HG03342 (cell line): ENCODE measurements around the gene GLYATL3.

Experiments used
- ATAC-seq: cut with Tn5 transposase; IDR thresholded peaks from one replicate; pipeline ENCODE4 v1.9.1; 2021; ENCODE audit warnings: mild to moderate bottlenecking, moderate library complexity; ENCODE audit not compliant: unreplicated experiment

GLYATL3 gene

DNA sequence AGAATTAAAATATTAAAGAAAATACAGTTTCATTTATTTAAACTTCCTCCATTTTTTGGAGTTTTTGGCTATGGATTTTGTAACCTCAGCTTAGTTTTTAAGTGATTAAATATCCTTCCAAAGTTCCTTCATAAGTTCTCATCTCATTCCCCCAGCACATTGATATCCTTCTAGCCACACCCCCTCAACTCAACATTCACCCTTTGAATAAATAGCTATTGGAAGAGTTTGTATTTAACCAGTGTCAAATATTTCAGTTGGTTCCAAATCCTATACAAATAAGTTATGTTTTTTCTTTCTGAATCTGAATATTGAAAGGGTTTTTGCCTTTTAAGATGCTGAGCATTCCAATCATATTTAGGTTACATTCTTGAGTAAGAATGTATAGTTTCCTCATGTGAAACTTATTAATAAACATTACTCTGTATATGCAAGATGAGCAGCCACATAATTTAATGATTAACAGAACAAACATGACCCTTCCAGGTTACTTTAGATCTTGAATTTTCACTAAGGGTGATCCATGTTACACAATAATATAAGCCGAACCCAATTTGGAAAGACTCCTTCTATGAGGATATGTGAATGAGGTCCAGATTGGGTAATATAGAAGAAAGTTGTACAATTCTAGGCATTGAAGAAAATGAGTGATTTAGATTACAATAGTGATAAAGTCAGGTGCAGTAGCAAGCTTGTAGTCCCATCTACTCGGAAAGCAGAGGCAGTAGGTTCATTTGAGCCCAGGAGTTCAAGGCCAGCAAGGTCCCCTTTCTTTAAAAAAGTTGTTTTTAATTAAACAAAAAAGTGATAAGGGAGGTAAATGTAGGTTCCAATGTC, 13.6 kb downstream of the GLYATL3 start:
- ATAC-seq, result no peak

DNA sequence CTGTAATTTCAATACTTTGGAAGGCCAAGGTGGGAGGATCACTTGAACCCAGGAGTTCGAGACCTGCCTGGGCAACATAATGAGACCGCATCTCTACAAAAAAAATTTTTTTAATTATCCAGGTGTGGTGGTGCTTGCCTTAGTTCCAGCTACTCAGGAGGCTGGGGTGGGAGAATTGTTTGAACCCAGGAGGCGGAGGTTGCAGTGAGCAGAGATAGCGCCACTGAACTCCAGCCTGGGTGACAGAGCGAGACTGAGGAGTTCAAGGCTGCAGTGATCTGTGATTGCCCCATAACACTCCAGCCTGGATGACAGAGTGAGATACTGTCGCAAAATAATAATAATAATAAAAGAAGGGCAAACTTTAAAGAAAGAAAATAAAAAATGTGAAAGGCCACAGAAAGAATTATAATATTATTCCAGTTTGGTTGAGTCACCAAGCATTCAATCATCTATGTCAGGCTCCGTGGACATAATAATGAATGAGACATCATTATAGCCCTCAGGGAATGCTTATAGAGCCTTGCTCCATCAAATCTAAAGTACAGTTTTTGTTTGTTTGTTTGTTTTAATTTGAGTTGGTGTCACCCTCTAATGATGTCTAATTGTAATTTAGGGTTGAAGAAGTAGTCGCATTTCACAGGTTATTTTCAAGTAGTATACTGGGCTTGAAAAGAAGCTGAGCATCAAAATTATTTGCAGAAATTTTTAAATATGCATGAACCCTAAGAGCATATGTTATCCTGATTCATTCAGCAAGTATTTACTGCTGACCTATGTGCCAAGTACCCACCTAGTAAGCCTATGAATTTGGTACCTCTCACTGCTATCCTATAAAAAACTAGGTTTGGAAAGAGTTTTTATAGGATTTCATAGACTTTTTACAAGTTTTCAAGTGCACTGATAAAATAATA, 15.1 kb downstream of the GLYATL3 start:
- no peak for ATAC-seq

DNA sequence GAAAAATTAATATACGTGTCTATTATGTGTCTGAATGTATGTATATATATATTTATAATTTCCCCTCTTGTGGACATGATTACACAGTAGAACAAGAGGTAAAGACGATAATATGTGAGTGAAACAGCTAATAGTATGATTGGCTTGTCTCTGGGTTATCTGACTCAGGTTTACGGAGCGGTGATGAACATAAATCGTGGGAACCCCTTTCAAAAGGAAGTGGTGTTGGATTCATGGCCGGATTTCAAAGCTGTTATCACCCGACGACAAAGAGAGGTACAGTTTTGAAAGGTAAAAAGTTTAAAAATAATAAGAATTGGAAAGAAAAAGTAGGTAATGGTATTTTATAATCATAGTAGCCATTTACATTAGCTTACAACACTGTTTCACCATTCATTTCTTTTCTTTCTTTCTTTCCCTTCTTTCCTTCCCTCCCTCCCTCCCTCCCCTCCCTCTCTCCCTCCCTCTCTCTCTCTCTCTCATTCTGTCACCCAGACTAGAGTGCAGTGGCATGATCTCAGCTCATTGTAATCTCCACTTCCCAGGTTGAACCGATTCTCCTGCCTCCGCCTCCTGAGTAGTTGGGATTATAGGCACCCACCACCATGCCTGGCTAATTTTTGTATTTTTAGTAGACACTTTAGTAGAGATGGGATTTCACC, 15.9 kb downstream of the GLYATL3 start:
- ATAC-seq, result no peak

DNA sequence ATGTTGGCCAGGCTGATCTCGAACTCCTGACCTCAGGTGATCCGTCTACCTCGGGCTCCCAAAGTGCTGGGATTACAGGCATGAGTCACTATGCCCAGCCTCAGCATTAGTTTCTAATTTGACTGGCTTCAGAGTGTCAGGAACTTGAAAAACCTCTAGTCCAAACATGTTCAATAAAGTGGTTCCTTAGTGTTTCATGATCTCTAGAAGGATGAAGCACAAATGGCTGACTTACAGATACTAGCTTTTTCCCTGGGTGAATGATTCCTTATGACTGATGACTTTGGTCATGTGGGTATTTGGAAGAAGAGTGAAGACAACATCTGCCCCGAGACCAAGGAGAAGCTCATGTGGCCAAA, 16.4 kb downstream of the GLYATL3 start:
- no peak for ATAC-seq

DNA sequence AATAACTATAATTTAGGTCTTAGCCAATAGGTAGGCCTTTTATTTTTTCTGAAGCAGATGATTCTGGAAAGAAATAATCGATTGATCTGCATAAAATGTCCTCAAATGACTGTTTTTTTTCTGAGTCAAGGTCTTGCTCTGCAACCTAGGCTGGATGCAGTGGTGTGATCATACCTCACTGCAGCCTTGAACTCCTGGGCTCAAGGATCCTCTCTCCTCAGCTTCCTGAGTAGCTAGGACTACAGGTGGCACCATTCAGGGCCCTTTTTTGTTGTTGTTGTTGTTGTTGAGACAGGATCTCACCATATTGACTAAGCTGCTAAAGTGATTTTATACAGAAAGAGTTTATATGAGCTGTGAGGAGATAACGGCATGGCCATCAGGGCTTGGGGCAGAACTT, 18.2 kb downstream of the GLYATL3 start:
- ATAC-seq, result no peak

DNA sequence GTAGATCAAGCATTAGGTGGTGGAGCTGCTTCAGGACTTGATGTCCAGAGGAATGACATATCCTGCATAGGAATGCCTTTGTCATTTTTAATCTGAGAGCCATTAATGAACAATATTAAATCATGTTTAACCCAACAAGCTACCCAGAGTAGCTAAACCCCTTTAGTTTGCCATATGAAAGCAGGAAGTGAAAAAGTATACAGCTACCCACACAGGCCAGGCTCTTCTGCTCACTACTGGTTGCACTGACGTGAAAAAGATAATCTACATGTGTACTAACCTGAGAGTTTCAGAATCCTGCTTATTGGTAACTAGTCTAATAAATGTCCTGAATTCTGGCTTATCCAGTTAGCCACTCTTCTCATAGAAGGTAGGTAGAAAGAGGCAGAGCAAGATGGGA, 19.9 kb downstream of the GLYATL3 start:
- peak; percentile 66 for ATAC-seq

DNA sequence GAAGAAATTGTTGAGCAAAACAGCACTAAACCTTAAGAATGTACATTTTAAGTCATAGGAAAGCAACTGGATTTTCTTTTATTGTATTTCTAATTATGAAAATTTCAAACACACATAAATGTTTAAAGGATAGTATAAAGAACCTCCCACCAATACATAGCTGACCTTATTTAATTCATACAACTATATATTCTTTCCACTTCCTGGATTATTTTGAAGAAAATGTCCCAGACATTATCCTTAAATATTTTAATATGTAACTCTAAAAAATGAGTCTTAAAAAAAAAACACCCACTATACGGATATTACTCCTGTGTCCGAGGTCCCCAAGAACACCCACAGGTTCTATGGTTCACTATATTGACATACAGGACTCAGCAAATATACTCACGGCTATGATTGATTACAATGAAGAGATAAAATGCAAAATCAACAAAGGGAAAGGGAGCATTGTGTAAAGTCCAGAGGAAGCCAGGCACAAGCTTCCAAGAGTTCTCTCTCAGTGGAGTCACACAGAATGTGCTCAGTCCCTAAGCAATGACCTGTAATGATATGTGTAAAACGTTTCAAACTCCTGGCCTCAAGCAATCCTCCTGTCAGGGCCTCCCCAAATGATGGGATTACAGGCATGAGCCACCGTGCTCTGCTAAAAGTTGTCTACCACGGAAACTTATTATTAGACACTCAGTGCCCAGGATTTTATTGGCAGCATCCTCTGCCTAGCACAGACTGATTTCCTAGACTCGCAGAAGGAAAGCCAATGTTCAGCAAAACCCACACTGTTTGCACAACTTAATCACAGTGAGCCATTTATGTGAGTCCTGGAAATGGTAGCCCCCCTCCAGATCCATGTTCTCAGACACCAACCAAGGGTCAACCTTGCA, 23.2 kb downstream of the GLYATL3 start:
- ATAC-seq, result no peak

DNA sequence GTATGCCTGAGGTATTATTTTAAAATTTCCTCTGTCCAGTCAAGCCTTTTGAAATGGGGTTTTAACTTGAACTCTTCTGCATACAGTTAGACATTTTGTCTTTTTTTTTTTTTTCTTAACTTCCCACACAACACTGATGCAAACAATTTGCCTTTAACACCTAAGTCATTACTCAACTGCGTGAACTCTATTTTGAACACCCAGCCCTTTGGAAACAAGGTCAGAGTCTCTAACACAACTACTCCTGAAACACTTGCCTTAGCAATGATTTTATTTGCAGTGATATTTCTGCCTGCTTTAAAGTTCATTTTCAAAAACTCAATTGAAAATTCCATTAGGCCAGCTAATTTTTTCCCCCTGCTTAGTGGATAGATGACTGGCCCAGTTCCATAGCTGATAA, 24.2 kb downstream of the GLYATL3 start:
- no peak for ATAC-seq

DNA sequence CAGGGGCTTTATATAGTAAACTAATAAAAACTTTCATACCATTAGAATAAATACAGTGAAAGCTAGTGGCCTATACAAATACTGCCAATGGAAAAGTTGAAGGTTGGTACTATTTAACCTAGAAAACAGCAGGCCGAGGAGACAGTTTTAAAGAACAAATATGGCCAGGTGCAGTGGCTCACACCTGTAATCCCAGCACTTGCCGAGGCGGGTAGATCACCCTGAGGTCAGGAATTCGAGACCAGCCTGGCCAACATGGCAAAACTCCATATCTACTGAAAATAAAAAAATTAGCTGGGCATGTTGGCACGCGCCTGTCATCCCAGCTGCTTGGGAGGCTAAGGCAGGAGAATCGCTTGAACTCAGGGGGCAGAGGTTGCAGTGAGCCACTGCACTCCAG, 24.8 kb downstream of the GLYATL3 start:
- ATAC-seq, result no peak

DNA sequence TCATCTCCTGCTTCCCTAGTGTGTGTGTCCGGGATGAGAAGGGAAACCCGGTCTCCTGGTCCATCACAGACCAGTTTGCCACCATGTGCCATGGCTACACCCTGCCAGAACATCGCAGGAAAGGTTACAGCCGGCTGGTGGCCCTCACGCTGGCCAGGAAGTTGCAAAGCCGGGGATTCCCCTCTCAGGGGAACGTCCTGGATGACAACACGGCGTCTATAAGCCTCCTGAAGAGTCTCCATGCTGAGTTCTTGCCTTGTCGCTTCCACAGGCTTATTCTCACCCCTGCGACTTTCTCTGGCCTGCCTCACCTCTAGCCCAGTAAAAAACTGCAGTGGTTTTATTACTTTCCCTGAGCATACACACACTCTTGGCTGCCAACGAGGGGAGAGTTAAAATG, 26.9 kb downstream of the GLYATL3 start:
- no peak for ATAC-seq

DNA sequence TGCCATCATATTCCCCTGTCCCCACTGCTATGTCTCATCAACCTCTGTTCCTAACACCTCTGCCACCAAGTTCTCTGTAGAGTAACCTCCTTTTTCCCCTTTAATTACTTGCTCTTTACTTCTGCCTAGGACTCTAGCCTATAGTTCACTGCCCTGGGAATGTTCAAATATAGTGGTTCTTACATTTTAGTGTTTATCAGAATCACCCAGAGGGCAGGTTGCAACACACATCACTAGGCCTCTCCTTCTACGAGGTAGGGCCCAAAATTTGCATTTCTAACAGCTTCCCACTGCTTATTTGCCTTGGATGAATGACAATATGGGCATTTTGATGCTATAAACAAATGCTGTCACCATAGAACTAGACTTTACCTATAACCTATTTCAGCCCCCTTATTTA, 27.6 kb downstream of the GLYATL3 start:
- ATAC-seq, result no peak

DNA sequence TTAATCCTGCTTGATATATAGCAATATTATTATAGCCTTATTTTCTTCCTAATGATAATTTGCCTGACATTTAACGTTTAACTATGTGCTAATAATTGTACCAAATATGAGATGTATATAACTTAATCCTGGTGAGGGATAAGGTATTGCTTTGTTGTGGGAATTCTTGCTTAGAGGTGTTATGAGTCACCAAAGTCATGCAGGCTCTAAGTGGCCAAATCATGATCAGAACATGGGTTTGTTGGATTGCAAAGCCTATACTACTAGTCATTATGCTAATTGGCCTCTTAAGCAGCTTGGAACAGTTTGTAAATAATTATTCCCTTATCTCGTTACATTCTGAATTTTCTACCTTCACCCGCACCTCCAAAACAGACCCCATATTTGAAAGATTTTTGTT, 28.8 kb downstream of the GLYATL3 start:
- no peak for ATAC-seq

DNA sequence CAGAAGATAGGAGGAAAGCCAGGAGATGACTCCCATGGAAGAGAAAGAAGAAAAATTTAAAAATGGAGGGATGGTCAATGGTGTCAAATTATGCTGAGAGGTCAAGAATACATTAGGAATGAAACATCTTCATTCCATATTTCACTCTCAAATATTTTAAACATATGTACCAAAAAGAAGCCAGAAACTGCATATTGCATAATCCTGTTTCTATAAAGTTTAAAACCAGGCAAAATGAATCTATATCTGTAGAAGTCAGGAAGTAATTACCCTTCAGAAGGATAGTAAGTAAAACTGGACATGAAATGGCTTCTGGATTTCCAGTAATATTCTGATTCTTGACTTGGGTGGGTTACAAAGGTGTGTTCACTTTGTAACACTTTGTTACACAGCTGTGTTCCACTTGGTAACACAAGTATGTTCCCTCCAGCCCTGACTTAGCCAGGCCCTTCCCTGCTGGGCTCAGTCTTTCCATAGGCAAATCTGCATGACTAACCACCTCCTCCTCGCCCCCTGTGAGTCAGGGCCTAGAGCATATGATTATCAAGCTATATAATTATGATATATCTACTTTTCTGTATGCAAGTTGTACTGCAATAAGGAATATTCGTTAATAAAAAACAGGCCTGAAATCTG, 30.5 kb downstream of the GLYATL3 start:
- no peak for ATAC-seq

DNA sequence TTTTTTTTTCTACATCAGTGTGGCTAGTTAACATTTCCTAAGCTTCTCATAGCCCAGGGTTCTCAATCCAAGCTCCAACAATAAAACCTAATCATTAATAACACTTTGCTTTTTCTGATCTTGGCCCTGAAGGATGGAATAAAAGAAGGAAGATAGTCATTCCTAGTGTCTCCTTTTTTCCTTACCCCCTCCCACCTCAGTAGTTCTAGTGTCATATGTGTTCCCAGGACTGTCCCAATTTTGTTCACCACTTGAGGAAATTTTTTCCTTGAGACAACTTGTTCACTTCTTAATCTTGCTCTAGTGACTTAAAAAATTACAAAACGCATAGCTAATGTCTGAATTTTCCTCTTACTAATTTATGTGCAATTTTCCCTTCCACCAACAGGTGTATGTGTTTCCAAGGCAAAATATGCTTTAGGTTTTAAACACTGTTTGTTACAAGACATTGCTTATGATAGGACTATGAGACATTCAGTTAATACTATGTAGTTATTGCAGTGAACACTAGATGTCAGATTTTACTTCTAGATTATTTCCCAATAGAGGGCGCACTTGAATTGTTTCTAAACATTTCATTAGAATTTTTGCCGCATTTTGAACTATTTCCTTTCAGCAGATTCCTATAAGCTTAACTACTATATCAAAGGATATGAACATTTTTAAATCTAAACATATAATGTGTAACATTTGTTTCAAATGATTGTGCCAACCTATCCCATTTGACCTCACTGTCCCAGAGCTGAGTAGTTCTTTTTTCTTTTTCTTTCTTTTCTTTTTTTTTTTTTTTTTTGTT, 32.2 kb downstream of the GLYATL3 start:
- peak; percentile 93 for ATAC-seq

DNA sequence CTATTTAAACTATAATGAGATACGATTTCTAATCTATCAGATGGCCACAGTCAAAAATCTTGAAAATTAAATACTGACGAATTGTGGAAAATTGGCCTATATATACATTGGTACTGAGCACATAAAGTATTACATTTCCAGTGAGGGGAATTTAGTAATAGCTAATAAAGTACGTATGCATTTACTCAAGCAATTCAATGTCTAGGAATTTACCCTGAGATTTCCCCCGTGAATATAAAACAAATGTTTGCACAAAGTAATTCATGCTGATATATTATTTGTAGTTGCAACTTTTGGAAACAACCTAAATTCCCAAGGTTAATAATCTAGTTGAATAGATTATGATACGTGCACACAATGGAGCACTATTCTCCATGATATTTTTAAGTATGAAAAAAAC, 36.1 kb downstream of the GLYATL3 start:
- no peak for ATAC-seq

DNA sequence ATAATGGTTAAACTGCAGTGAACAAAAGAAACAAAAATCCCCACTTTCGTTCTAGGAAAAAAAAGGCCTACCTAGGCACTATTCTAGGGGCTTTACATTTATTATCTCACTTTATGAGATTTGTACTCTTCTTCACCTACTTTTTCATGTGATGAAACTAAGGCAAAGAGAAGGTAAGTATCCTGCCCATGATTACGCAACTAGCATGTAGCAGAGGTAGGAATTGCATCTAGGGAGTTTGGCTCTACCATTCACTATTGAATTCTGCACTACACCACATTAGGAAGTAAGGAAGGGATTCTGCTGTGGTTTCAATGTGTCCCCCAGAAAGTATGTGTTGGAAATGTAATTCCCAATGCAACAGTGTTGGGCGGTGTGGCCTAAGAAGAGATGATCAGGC, 39.4 kb downstream of the GLYATL3 start:
- ATAC-seq, result no peak

DNA sequence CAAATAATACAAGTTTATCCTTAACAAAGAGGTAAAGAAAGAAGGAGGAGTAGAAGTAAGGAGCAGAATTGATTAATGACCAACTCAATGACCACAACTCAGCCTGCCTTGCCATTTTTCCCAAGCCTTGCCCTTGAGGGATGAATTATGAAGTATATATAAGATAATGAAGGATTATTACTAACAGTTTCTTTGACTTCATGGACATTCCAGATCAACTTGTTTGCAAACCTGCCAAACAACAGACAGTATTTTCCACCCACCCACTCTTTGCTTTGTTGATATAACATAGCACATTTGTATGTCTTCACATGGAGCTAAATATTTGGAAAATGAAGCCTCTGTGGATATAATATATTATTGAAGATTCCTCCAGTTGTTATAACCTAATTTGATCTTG, 40.9 kb downstream of the GLYATL3 start:
- no peak for ATAC-seq

DNA sequence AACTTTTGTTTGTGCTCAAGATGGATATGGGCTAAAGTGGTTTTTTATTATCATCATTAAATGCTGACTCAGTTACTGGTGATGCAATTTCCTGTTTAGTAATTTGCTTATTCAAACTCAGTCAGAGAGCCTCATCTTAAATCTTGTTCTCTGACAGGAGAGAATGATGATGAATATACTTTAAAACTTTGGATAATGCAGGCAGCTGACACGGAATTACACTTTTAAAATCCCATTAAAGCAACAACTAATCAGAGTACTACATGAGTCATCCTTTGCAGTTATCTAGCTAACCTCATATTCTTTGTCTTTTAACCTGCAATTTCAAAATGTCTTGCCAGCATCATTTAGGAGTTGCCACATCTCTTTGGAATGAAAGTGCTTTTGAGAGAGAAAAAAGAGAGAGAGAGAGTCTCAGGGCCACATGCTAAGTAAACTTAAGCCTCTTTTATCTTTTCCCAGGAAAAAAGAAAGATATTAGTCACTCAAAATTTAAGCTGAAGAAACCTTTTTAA, 41.5 kb downstream of the GLYATL3 start:
- no peak for ATAC-seq

DNA sequence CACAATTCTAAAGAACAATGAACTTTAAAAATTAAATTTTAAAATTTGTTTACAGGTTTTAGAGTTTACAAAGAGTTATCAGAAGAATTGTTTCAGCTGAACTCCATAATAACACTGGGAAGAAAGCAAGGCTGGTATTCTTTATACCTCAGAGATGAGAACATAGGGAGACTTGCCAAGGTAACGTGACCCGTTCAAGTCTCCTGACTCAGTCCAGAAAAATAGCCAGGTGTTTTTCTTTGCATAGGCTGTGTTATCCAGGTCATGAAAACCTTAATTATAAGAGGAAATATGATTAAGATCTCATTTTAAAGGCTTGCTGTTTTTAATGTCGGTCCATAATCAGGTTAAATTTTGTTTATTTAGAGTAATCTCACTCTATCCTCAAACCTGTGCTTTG, 42.2 kb downstream of the GLYATL3 start:
- ATAC-seq, result no peak
